ENCODE data around the gene ASAP2. TPM values are rescaled to one million over a fixed set of nuclear protein-coding genes. Genes with fewer than 3 reads are reported as not detected.

Gene ASAP2
- total RNA-seq, 1 experiment from 2014 or later, result 14.3 TPM

- H3K4me3 Mint-ChIP-seq, result no peak overlapping the region
- H3K27ac Mint-ChIP-seq, result no peak overlapping the region
- peaks cover 25% of the 10 kb centered on the region for H3K4me1 Mint-ChIP-seq
- H3K36me3 Mint-ChIP-seq, result peaks cover 3% of the 10 kb centered on the region; the same call in 1 of the 2 replicates
- no peak for DNase-seq (ENCODE audit: low spot score)
- ChIA-PET POLR2A (no interaction called here), CTCF (no interaction called here)
- ATAC-seq, result no peak
- H3K27me3 Mint-ChIP-seq (ENCODE audit: low read depth), result peaks cover 32% of the 10 kb centered on the region
- no peaks in the 10 kb centered on the region for H3K9me3 Mint-ChIP-seq
- no peak for TF ChIP-seq ZNF121 (CRISPR knock-in tag; IDR thresholded peaks at IDR 0.05)
- TF ChIP-seq, protein P1, sequence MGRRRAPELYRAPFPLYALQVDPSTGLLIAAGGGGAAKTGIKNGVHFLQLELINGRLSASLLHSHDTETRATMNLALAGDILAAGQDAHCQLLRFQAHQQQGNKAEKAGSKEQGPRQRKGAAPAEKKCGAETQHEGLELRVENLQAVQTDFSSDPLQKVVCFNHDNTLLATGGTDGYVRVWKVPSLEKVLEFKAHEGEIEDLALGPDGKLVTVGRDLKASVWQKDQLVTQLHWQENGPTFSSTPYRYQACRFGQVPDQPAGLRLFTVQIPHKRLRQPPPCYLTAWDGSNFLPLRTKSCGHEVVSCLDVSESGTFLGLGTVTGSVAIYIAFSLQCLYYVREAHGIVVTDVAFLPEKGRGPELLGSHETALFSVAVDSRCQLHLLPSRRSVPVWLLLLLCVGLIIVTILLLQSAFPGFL (CRISPR knock-in tag; IDR thresholded peaks at IDR 0.05; ENCODE audit: borderline replicate concordance), result no peak
- TF ChIP-seq, protein P2, sequence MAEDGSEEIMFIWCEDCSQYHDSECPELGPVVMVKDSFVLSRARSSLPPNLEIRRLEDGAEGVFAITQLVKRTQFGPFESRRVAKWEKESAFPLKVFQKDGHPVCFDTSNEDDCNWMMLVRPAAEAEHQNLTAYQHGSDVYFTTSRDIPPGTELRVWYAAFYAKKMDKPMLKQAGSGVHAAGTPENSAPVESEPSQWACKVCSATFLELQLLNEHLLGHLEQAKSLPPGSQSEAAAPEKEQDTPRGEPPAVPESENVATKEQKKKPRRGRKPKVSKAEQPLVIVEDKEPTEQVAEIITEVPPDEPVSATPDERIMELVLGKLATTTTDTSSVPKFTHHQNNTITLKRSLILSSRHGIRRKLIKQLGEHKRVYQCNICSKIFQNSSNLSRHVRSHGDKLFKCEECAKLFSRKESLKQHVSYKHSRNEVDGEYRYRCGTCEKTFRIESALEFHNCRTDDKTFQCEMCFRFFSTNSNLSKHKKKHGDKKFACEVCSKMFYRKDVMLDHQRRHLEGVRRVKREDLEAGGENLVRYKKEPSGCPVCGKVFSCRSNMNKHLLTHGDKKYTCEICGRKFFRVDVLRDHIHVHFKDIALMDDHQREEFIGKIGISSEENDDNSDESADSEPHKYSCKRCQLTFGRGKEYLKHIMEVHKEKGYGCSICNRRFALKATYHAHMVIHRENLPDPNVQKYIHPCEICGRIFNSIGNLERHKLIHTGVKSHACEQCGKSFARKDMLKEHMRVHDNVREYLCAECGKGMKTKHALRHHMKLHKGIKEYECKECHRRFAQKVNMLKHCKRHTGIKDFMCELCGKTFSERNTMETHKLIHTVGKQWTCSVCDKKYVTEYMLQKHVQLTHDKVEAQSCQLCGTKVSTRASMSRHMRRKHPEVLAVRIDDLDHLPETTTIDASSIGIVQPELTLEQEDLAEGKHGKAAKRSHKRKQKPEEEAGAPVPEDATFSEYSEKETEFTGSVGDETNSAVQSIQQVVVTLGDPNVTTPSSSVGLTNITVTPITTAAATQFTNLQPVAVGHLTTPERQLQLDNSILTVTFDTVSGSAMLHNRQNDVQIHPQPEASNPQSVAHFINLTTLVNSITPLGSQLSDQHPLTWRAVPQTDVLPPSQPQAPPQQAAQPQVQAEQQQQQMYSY (CRISPR knock-in tag; IDR thresholded peaks at IDR 0.05), result no peak
- TF ChIP-seq MXD4 (CRISPR knock-in tag; IDR thresholded peaks at IDR 0.05; ENCODE audit: borderline replicate concordance), result no peak
- TF ChIP-seq GABPB1 (CRISPR knock-in tag; IDR thresholded peaks at IDR 0.05), result no peak
- TF ChIP-seq NFYB (CRISPR knock-in tag; conservative IDR thresholded peaks at IDR 0.05; ENCODE audit: low read depth), result no peak
- no peak for TF ChIP-seq NR1H2 (CRISPR knock-in tag; IDR thresholded peaks at IDR 0.05)
- no peak for TF ChIP-seq SOX15 (CRISPR knock-in tag; IDR thresholded peaks at IDR 0.05)
- TF ChIP-seq SP1 (CRISPR knock-in tag; conservative IDR thresholded peaks at IDR 0.05), result no peak
Observed at GRCh38 chr2:9212010-9212635, 5.5 kb downstream of the ASAP2 start.

- peaks cover 35% of the 10 kb centered on the region for H3K27me3 Mint-ChIP-seq (ENCODE audit: low read depth)
- peaks cover 29% of the 10 kb centered on the region for H3K4me1 Mint-ChIP-seq
- H3K27ac Mint-ChIP-seq, result no peak overlapping the region
- ATAC-seq (no peak), DNase-seq (ENCODE audit: low spot score) (no peak)
- ChIA-PET CTCF (interaction anchor here (0.6 kb wide), 1 partner anchor 802 kb away, joined by 3 read pairs; no protein-coding TSS in a partner anchor), POLR2A (no interaction called here)
- H3K36me3 Mint-ChIP-seq, result peaks cover 3% of the 10 kb centered on the region; the same call in 1 of the 2 replicates
- H3K4me3 Mint-ChIP-seq, result no peak overlapping the region
- no peaks in the 10 kb centered on the region for H3K9me3 Mint-ChIP-seq
- no peak for TF ChIP-seq SMAD3 (CRISPR knock-in tag; IDR thresholded peaks at IDR 0.05; ENCODE audit: borderline replicate concordance)
- no peak for TF ChIP-seq CREM (CRISPR knock-in tag; IDR thresholded peaks at IDR 0.05)
- TF ChIP-seq, protein P3, sequence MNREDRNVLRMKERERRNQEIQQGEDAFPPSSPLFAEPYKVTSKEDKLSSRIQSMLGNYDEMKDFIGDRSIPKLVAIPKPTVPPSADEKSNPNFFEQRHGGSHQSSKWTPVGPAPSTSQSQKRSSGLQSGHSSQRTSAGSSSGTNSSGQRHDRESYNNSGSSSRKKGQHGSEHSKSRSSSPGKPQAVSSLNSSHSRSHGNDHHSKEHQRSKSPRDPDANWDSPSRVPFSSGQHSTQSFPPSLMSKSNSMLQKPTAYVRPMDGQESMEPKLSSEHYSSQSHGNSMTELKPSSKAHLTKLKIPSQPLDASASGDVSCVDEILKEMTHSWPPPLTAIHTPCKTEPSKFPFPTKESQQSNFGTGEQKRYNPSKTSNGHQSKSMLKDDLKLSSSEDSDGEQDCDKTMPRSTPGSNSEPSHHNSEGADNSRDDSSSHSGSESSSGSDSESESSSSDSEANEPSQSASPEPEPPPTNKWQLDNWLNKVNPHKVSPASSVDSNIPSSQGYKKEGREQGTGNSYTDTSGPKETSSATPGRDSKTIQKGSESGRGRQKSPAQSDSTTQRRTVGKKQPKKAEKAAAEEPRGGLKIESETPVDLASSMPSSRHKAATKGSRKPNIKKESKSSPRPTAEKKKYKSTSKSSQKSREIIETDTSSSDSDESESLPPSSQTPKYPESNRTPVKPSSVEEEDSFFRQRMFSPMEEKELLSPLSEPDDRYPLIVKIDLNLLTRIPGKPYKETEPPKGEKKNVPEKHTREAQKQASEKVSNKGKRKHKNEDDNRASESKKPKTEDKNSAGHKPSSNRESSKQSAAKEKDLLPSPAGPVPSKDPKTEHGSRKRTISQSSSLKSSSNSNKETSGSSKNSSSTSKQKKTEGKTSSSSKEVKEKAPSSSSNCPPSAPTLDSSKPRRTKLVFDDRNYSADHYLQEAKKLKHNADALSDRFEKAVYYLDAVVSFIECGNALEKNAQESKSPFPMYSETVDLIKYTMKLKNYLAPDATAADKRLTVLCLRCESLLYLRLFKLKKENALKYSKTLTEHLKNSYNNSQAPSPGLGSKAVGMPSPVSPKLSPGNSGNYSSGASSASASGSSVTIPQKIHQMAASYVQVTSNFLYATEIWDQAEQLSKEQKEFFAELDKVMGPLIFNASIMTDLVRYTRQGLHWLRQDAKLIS (CRISPR knock-in tag; IDR thresholded peaks at IDR 0.05; ENCODE audit: borderline replicate concordance), result no peak
- no peak for TF ChIP-seq NR3C1 (CRISPR knock-in tag; conservative IDR thresholded peaks at IDR 0.05; ENCODE audit: low read depth)
- no peak for TF ChIP-seq IRF2 (CRISPR knock-in tag; IDR thresholded peaks at IDR 0.05; ENCODE audit: borderline replicate concordance, low read depth)
- TF ChIP-seq NFATC4 (CRISPR knock-in tag; IDR thresholded peaks at IDR 0.05), result no peak
- TF ChIP-seq, protein P4, sequence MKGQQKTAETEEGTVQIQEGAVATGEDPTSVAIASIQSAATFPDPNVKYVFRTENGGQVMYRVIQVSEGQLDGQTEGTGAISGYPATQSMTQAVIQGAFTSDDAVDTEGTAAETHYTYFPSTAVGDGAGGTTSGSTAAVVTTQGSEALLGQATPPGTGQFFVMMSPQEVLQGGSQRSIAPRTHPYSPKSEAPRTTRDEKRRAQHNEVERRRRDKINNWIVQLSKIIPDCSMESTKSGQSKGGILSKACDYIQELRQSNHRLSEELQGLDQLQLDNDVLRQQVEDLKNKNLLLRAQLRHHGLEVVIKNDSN (CRISPR knock-in tag; IDR thresholded peaks at IDR 0.05), result no peak
- TF ChIP-seq NR2C2 (CRISPR knock-in tag; IDR thresholded peaks at IDR 0.05), result no peak
- TF ChIP-seq, protein P1 (CRISPR knock-in tag; IDR thresholded peaks at IDR 0.05; ENCODE audit: borderline replicate concordance), result no peak
- TF ChIP-seq ERG (CRISPR knock-in tag; IDR thresholded peaks at IDR 0.05), result no peak
- no peak for TF ChIP-seq ZNF219 (CRISPR knock-in tag; IDR thresholded peaks at IDR 0.05; ENCODE audit: borderline replicate concordance)
- no peak for TF ChIP-seq CDX4 (CRISPR knock-in tag; IDR thresholded peaks at IDR 0.05; ENCODE audit: borderline replicate concordance)
- no peak for TF ChIP-seq ELF4 (CRISPR knock-in tag; IDR thresholded peaks at IDR 0.05; ENCODE audit: low read depth)
Observed at GRCh38 chr2:9212661-9213411, 6.2 kb downstream of the ASAP2 start.

Measured in WTC11 (cell line).